Stomach (tissue), 9 donors: ENCODE results near the gene PCARE. TPM values are rescaled to one million over a fixed set of nuclear protein-coding genes. Genes with fewer than 3 reads are reported as not detected.
A peak's percentile ranks its signal among the peaks of the same experiment; 100 is the strongest.

Experiments used
- DNase-seq, 2 donors: peaks; one replicate each; pipeline versions ENCODE4 v3.0.0 to v3.0.0-alpha.2; 2013 to 2019
- H3K27ac ChIP-seq, 5 donors: fragments of 200-600 bp in 4 of 5; sonication (generic) in 4 of 5; one replicate each; pipeline ENCODE4 v1.5.1; 2013 to 2019; ENCODE audit warnings: mild to moderate bottlenecking in 1 of 5, moderate library complexity in 1 of 5
- H3K27me3 ChIP-seq, 3 donors: fragments of 200-600 bp; sonication (generic); one replicate each; pipeline ENCODE4 v1.5.1; 2017 to 2019; ENCODE audit warnings: mixed run types in 1 of 3
- H3K36me3 ChIP-seq, 4 donors: fragments of 200-600 bp; sonication (generic); 1 replicate in 3 of 4; 2 replicates in 1 of 4; pipeline ENCODE4 v1.5.1; 2016 to 2019
- H3K4me1 ChIP-seq, 4 donors: fragments of 200-600 bp; sonication (generic); one replicate each; pipeline ENCODE4 v1.5.1; 2016 to 2019
- H3K4me3 ChIP-seq, 4 donors: fragments of 200-600 bp; sonication (generic) in 3 of 4; one replicate each; pipeline ENCODE4 v1.5.1; 2016 to 2019; ENCODE audit warnings: mild to moderate bottlenecking in 1 of 4
- H3K9me3 ChIP-seq, 4 donors: fragments of 200-600 bp; sonication (generic); one replicate each; pipeline ENCODE4 v1.5.1; 2016 to 2019
- EP300 ChIP-seq: sonication (generic); formaldehyde crosslinking; IDR thresholded peaks from one replicate; pipeline ENCODE4 v1.6.1; 2017; ENCODE audit warnings: antibody characterized with exemption
- POLR2A ChIP-seq, 4 donors: fragments of 450-650 bp; IDR thresholded peaks; one replicate each; pipeline ENCODE4 v1.6.1; 2016; ENCODE audit warnings: antibody characterized with exemption in 4 of 4, control low read depth in 2 of 4, mild to moderate bottlenecking in 1 of 4, moderate library complexity in 1 of 4
- POLR2AphosphoS5 ChIP-seq, 3 donors: sonication (generic); formaldehyde crosslinking; IDR thresholded peaks; one replicate each; pipeline ENCODE4 v1.6.1; 2016; ENCODE audit warnings: antibody characterized with exemption in 3 of 3
- WGBS, 5 donors: extraction: QIAGEN DNeasy Blood & Tissue Kit in 3 of 5; methylation state at CpG; one replicate each; pipeline versions ENCODE4 v1.1.5 to v1.1.7; 2013 to 2018; 5-methylcytosine and 5-hydroxymethylcytosine counted together
- intact Hi-C: fragments of 100-400 bp; cut with DNase I; formaldehyde crosslinking; loops from one replicate; pipeline ENCODE4 v1.15.1; 2023; ENCODE audit warnings: low total_unique reads
- polyA plus RNA-seq, 3 donors: library from polyadenylated mRNA; stranded (reverse); fragments of 200-250 nt; gene quantifications; one replicate each; pipeline ENCODE4 v1.2.3, GENCODE V29; 2013
- total RNA-seq, 5 donors: library from RNA; depleted of rRNA; stranded (reverse); fragments of >200 nt; gene quantifications; one replicate each; pipeline versions ENCODE4 v1.1.0 to v1.2.3, GENCODE V29; 2014 to 2016
- TF ChIP-seq, protein P1 (sequence below), 7 experiments: fragments of 450-650 bp in 4 of 7; fragments of 200-600 bp in 3 of 7; sonication (generic) in 3 of 7; IDR thresholded peaks; one replicate each; pipeline ENCODE4 v1.5.1; 2016 to 2019; ENCODE audit warnings: antibody characterized with exemption in 7 of 7, control low read depth in 2 of 7, mild to moderate bottlenecking in 1 of 7
- donor health status: healthy with polysubstance abuse.
- donor health status: Bipolar disorder and iron deficiency.
- donor health status: healthy.

Gene PCARE
- total and polyA plus RNA-seq, 8 donors = 0.06 to 2.9 (median 0.08) TPM; not detected in 5

DNA sequence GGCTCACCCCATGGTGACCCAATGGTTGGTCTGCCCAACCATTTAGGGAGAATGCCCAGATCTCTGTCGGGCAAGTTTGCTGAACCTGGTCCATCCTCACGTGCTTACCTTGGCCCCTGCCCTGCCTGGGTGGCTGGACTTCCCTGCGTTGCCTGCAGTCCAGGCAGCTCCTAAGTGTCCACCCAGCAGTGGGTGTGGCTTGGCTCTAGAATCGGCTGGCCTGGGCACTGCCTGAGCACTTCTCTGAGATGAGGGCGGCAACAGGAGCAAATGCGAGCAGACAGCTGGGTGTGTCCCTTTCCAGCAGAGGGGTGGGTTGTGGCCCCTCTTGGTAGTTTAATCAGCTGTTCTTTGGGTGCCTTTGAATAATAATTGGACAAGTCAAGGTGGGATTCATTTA is 11.3 kb downstream of the PCARE start:
- Histone ChIP-seq H3K4me3 (no peak overlapping the region), H3K27ac (peak overlapping the region in 3 of 5 donors; percentile 57 to 71 (median 71)), H3K9me3 (no peaks in the 10 kb centered on the region), H3K27me3 (no peaks in the 10 kb centered on the region), H3K36me3 (no peaks in the 10 kb centered on the region), H3K4me1 (peaks cover 0 to 44% (median 29%) of the 10 kb centered on the region in 4 donors)
- intact Hi-C loops = no loop called here
- no peak for TF ChIP-seq EP300
- TF ChIP-seq, protein P1, sequence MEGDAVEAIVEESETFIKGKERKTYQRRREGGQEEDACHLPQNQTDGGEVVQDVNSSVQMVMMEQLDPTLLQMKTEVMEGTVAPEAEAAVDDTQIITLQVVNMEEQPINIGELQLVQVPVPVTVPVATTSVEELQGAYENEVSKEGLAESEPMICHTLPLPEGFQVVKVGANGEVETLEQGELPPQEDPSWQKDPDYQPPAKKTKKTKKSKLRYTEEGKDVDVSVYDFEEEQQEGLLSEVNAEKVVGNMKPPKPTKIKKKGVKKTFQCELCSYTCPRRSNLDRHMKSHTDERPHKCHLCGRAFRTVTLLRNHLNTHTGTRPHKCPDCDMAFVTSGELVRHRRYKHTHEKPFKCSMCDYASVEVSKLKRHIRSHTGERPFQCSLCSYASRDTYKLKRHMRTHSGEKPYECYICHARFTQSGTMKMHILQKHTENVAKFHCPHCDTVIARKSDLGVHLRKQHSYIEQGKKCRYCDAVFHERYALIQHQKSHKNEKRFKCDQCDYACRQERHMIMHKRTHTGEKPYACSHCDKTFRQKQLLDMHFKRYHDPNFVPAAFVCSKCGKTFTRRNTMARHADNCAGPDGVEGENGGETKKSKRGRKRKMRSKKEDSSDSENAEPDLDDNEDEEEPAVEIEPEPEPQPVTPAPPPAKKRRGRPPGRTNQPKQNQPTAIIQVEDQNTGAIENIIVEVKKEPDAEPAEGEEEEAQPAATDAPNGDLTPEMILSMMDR (IDR thresholded peaks at IDR 0.05) = no peak
- no peak for TF ChIP-seq POLR2AphosphoS5 (IDR thresholded peaks at IDR 0.05)
- no peak for TF ChIP-seq POLR2A (IDR thresholded peaks at IDR 0.05)
- WGBS, 5 donors = 28 to 85% (median 41%) methylated on average over 4 to 6 of the region's 6 CpGs
- DNase-seq = peak in 1 of 2 donors; percentile 48

DNA sequence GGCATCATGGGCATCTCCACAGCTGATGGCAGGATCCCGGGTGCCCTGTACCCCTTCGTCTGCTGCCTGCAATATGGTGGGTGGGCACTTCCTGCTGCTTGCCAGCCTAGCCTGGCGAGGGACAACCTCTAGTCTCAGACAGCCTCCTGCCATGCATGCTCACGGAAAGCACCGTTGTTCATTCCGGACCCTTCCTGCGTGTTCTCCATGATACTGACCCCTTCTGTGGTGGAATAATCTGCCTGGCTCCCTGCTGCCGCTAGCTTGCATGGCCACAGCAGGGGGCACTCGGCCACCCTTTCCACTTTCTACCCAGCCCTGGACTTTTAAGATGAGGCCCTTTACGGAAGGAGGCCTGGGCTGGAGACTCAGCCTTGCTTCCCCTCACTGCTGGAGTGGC is 12.0 kb downstream of the PCARE start:
- TF ChIP-seq POLR2AphosphoS5 (IDR thresholded peaks at IDR 0.05) (no peak), POLR2A (IDR thresholded peaks at IDR 0.05) (no peak), EP300 (no peak)
- TF ChIP-seq, protein P1 (IDR thresholded peaks at IDR 0.05) = no peak
- intact Hi-C loops = no loop called here
- Histone ChIP-seq H3K4me3 (no peak overlapping the region), H3K9me3 (no peaks in the 10 kb centered on the region), H3K27ac (peak overlapping the region in 1 of 5 donors; percentile 71), H3K36me3 (no peaks in the 10 kb centered on the region), H3K4me1 (peaks cover 0 to 44% (median 29%) of the 10 kb centered on the region in 4 donors), H3K27me3 (no peaks in the 10 kb centered on the region)
- WGBS, 5 donors = 92 to 96% (median 94%) methylated on average over 10 of the region's 10 CpGs
- DNase-seq = no peak

DNA sequence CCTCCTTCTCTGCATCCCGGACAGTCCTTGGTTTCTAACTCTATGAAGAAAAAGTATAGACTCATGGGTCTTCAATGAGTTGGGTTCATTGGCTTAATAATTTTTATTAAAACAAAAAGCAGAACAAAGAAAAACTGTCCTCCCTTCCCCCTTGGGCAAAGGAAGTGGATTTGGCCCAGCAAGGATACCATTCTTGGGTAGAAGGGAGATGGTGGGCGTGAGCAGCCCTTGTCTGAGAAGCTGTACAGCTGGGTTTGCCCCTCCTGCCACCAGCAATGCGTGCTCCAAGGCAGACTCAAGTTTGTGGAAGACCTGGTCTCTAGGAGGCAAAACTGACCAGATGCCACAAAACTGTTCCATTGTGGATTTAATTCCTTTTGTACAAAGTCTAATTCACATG is 12.7 kb downstream of the PCARE start:
- intact Hi-C loops = no loop called here
- Histone ChIP-seq H3K4me3 (no peak overlapping the region), H3K4me1 (peaks cover 0 to 39% (median 29%) of the 10 kb centered on the region in 4 donors), H3K9me3 (no peaks in the 10 kb centered on the region), H3K27me3 (no peaks in the 10 kb centered on the region), H3K36me3 (no peaks in the 10 kb centered on the region), H3K27ac (no peak overlapping the region)
- TF ChIP-seq POLR2A (IDR thresholded peaks at IDR 0.05) = no peak
- no peak for TF ChIP-seq EP300
- TF ChIP-seq POLR2AphosphoS5 (IDR thresholded peaks at IDR 0.05) = no peak
- TF ChIP-seq, protein P1 (IDR thresholded peaks at IDR 0.05) = no peak
- no peak for DNase-seq
- WGBS, 5 donors = 72 to 90% (median 86%) methylated on average over 3 of the region's 3 CpGs

DNA sequence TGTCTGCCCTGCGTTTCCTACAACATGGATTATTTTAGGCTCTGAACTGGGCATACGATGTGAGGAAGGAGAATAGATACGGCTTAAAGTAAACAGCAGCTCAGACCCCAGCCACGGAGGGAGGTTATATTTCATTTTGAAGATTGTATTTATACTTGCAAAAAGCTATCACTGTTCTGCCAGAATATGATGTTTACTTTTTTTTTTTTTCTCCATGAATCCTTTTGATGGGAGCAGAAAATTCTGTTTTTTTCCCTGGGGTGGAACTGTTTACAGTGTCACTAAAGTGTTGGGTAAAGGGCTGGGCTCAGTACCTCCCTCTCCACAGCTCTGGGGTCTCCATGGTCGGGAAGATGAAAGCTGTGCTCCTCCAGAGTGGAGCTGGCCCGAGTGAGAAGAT is 13.1 kb downstream of the PCARE start:
- TF ChIP-seq, protein P1 (IDR thresholded peaks at IDR 0.05) = no peak
- TF ChIP-seq POLR2A (IDR thresholded peaks at IDR 0.05) (no peak), EP300 (no peak), POLR2AphosphoS5 (IDR thresholded peaks at IDR 0.05) (no peak)
- peaks cover 0 to 35% (median 28%) of the 10 kb centered on the region in 4 donors for H3K4me1 ChIP-seq

More for the DNA sequence above, 13.1 kb downstream of the PCARE start:
- Histone ChIP-seq H3K27ac (no peak overlapping the region), H3K36me3 (no peaks in the 10 kb centered on the region), H3K27me3 (no peaks in the 10 kb centered on the region), H3K9me3 (no peaks in the 10 kb centered on the region), H3K4me3 (no peak overlapping the region)
- DNase-seq = no peak
- 31 to 48% (median 39%) methylated on average over 6 of the region's 6 CpGs for WGBS, 5 donors
- intact Hi-C loops = no loop called here
